Measurements from ENCODE around the gene LDLRAD4. TPM values are rescaled to one million over a fixed set of nuclear protein-coding genes. Genes with fewer than 3 reads are reported as not detected.

LDLRAD4 gene
- total and polyA plus RNA-seq, 2 experiments from 2014 or later: 0.73 to 1.9 TPM

DNA sequence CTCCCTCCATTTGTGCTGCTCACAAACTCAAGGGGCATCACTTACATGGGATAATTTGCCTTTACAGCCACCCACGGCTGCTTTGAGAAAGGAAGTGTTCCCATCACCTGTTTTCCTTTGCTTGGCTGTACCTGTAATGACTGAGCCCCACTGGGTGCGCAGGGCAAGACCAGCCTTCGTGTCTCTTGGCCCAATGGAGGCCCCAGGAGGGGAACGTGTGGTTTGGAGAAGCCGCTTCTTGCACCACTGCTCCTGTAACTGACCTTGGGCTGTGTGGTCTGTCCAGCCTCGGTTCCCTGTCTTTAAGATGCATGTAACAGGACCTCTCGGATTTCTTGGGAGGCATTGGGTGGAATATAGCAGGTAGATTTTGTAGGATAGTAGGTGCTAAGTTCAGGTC is 41.1 kb downstream of the LDLRAD4 start:
- Histone ChIP-seq H3K9me2 (ENCODE audit: insufficient read depth) (no peaks in the 10 kb centered on the region), H4K20me1 (replicated peaks; ENCODE audit: insufficient read depth) (no peaks in the 10 kb centered on the region), H3K4me3 (no peak overlapping the region), H3K27ac (ENCODE audit: low read depth) (no peak overlapping the region), H3K79me2 (replicated peaks; ENCODE audit: insufficient read depth) (no peaks in the 10 kb centered on the region), H3K36me3 (ENCODE audit: insufficient read depth) (no peaks in the 10 kb centered on the region), H3K27me3 (ENCODE audit: insufficient read depth) (no peaks in the 10 kb centered on the region), H3K4me2 (no peak overlapping the region), H3K4me1 (ENCODE audit: insufficient read depth) (peaks cover 13% of the 10 kb centered on the region; the same call in 1 of the 2 replicates), H3F3A (replicated peaks; ENCODE audit: low read depth) (0 out of 2 replicates have a peak, but pooled peaks cover 3% of the 10 kb centered on the region), H2AFZ (no peak overlapping the region)
- ATAC-seq (no peak), DNase-seq (ENCODE audit: low spot score) (no peak)
- Mint-ChIP-seq H3K27me3 (ENCODE audit: insufficient read depth, low read depth, poor library complexity) (peaks cover 14% of the 10 kb centered on the region), H3K27ac (no peak overlapping the region), H3K4me3 (no peak overlapping the region), H3K36me3 (ENCODE audit: low read depth) (no peaks in the 10 kb centered on the region; the same call in 2 of the 3 replicates), H3K4me1 (peaks cover 33% of the 10 kb centered on the region), H3K9me3 (no peaks in the 10 kb centered on the region)
- TF ChIP-seq, protein P1, sequence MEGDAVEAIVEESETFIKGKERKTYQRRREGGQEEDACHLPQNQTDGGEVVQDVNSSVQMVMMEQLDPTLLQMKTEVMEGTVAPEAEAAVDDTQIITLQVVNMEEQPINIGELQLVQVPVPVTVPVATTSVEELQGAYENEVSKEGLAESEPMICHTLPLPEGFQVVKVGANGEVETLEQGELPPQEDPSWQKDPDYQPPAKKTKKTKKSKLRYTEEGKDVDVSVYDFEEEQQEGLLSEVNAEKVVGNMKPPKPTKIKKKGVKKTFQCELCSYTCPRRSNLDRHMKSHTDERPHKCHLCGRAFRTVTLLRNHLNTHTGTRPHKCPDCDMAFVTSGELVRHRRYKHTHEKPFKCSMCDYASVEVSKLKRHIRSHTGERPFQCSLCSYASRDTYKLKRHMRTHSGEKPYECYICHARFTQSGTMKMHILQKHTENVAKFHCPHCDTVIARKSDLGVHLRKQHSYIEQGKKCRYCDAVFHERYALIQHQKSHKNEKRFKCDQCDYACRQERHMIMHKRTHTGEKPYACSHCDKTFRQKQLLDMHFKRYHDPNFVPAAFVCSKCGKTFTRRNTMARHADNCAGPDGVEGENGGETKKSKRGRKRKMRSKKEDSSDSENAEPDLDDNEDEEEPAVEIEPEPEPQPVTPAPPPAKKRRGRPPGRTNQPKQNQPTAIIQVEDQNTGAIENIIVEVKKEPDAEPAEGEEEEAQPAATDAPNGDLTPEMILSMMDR (conservative IDR thresholded peaks at IDR 0.05; ENCODE audit: low read depth in 2 of 2): no peak
- TF ChIP-seq, protein P2, sequence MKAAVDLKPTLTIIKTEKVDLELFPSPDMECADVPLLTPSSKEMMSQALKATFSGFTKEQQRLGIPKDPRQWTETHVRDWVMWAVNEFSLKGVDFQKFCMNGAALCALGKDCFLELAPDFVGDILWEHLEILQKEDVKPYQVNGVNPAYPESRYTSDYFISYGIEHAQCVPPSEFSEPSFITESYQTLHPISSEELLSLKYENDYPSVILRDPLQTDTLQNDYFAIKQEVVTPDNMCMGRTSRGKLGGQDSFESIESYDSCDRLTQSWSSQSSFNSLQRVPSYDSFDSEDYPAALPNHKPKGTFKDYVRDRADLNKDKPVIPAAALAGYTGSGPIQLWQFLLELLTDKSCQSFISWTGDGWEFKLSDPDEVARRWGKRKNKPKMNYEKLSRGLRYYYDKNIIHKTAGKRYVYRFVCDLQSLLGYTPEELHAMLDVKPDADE (IDR thresholded peaks at IDR 0.05): no peak
- no peak for TF ChIP-seq EZH2phosphoT487 (IDR thresholded peaks at IDR 0.05; ENCODE audit: unreplicated experiment)
- no peak for TF ChIP-seq ZNF114 (CRISPR knock-in tag; IDR thresholded peaks at IDR 0.05)
- TF ChIP-seq JUNB (IDR thresholded peaks at IDR 0.05; ENCODE audit: unreplicated experiment): no peak
- TF ChIP-seq, protein P3, sequence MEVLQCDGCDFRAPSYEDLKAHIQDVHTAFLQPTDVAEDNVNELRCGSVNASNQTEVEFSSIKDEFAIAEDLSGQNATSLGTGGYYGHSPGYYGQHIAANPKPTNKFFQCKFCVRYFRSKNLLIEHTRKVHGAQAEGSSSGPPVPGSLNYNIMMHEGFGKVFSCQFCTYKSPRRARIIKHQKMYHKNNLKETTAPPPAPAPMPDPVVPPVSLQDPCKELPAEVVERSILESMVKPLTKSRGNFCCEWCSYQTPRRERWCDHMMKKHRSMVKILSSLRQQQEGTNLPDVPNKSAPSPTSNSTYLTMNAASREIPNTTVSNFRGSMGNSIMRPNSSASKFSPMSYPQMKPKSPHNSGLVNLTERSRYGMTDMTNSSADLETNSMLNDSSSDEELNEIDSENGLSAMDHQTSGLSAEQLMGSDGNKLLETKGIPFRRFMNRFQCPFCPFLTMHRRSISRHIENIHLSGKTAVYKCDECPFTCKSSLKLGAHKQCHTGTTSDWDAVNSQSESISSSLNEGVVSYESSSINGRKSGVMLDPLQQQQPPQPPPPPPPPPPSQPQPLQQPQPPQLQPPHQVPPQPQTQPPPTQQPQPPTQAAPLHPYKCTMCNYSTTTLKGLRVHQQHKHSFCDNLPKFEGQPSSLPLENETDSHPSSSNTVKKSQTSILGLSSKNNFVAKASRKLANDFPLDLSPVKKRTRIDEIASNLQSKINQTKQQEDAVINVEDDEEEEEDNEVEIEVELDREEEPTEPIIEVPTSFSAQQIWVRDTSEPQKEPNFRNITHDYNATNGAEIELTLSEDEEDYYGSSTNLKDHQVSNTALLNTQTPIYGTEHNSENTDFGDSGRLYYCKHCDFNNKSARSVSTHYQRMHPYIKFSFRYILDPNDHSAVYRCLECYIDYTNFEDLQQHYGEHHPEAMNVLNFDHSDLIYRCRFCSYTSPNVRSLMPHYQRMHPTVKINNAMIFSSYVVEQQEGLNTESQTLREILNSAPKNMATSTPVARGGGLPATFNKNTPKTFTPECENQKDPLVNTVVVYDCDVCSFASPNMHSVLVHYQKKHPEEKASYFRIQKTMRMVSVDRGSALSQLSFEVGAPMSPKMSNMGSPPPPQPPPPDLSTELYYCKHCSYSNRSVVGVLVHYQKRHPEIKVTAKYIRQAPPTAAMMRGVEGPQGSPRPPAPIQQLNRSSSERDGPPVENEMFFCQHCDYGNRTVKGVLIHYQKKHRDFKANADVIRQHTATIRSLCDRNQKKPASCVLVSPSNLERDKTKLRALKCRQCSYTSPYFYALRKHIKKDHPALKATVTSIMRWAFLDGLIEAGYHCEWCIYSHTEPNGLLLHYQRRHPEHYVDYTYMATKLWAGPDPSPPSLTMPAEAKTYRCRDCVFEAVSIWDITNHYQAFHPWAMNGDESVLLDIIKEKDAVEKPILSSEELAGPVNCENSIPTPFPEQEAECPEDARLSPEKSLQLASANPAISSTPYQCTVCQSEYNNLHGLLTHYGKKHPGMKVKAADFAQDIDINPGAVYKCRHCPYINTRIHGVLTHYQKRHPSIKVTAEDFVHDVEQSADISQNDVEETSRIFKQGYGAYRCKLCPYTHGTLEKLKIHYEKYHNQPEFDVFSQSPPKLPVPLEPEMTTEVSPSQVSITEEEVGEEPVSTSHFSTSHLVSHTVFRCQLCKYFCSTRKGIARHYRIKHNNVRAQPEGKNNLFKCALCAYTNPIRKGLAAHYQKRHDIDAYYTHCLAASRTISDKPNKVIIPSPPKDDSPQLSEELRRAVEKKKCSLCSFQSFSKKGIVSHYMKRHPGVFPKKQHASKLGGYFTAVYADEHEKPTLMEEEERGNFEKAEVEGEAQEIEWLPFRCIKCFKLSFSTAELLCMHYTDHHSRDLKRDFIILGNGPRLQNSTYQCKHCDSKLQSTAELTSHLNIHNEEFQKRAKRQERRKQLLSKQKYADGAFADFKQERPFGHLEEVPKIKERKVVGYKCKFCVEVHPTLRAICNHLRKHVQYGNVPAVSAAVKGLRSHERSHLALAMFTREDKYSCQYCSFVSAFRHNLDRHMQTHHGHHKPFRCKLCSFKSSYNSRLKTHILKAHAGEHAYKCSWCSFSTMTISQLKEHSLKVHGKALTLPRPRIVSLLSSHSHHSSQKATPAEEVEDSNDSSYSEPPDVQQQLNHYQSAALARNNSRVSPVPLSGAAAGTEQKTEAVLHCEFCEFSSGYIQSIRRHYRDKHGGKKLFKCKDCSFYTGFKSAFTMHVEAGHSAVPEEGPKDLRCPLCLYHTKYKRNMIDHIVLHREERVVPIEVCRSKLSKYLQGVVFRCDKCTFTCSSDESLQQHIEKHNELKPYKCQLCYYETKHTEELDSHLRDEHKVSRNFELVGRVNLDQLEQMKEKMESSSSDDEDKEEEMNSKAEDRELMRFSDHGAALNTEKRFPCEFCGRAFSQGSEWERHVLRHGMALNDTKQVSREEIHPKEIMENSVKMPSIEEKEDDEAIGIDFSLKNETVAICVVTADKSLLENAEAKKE (CRISPR knock-in tag; IDR thresholded peaks at IDR 0.05): no peak
- TF ChIP-seq, protein P4, sequence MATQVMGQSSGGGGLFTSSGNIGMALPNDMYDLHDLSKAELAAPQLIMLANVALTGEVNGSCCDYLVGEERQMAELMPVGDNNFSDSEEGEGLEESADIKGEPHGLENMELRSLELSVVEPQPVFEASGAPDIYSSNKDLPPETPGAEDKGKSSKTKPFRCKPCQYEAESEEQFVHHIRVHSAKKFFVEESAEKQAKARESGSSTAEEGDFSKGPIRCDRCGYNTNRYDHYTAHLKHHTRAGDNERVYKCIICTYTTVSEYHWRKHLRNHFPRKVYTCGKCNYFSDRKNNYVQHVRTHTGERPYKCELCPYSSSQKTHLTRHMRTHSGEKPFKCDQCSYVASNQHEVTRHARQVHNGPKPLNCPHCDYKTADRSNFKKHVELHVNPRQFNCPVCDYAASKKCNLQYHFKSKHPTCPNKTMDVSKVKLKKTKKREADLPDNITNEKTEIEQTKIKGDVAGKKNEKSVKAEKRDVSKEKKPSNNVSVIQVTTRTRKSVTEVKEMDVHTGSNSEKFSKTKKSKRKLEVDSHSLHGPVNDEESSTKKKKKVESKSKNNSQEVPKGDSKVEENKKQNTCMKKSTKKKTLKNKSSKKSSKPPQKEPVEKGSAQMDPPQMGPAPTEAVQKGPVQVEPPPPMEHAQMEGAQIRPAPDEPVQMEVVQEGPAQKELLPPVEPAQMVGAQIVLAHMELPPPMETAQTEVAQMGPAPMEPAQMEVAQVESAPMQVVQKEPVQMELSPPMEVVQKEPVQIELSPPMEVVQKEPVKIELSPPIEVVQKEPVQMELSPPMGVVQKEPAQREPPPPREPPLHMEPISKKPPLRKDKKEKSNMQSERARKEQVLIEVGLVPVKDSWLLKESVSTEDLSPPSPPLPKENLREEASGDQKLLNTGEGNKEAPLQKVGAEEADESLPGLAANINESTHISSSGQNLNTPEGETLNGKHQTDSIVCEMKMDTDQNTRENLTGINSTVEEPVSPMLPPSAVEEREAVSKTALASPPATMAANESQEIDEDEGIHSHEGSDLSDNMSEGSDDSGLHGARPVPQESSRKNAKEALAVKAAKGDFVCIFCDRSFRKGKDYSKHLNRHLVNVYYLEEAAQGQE (IDR thresholded peaks at IDR 0.05; ENCODE audit: unreplicated experiment): no peak
- TF ChIP-seq EZH2 (IDR thresholded peaks at IDR 0.05; ENCODE audit: low read depth, unreplicated experiment): no peak
- no peak for TF ChIP-seq POLR2AphosphoS5 (IDR thresholded peaks at IDR 0.05; ENCODE audit: low read depth)
- TF ChIP-seq ZNF331 (CRISPR knock-in tag; IDR thresholded peaks at IDR 0.05; ENCODE audit: low read depth): no peak
- TF ChIP-seq STAT1 (IDR thresholded peaks at IDR 0.05; ENCODE audit: unreplicated experiment): no peak
- TF ChIP-seq CREB1 (CRISPR knock-in tag; IDR thresholded peaks at IDR 0.05; ENCODE audit: low read depth): no peak
- no peak for TF ChIP-seq NANOG (IDR thresholded peaks at IDR 0.05; ENCODE audit: borderline replicate concordance)

All from GM23338 (cell line).